Uterus (tissue), 2 donors: ENCODE data around the gene PM20D1.

Experiments used
- POLR2A ChIP-seq, 2 donors: fragments of 450-650 bp; IDR thresholded peaks; one replicate each; pipeline ENCODE4 v1.6.1; 2016; ENCODE audit warnings: antibody characterized with exemption in 2 of 2, mild to moderate bottlenecking in 1 of 2, moderate library complexity in 1 of 2
- TF ChIP-seq, protein P1 (sequence below), 4 experiments: fragments of 200-600 bp in 2 of 4; fragments of 450-650 bp in 2 of 4; sonication (generic) in 2 of 4; IDR thresholded peaks; one replicate each; pipeline ENCODE4 v1.5.1; 2016 to 2019; ENCODE audit warnings: antibody characterized with exemption in 4 of 4, mild to moderate bottlenecking in 2 of 4, moderate library complexity in 1 of 4

DNA sequence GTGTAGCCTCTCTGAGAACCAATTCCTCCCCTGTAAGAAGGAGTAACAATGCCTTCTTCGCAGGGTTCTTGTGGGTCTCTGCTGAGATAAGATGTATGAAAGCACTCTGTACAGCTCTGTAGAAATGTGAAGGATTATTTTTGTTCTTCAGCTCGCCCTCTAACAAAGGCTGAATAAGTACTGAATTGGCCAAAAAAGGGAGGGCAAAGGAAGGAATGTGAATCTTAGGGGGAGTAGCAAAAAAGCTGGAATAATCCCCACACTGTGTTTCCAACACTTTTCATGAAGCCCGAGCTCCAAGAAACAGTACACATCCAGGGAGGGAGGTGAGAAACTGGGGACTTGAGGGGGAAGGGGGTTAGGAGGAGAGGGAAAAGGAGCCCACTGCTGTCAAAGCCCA, 22.9 kb downstream of the PM20D1 start:
- TF ChIP-seq, protein P1, sequence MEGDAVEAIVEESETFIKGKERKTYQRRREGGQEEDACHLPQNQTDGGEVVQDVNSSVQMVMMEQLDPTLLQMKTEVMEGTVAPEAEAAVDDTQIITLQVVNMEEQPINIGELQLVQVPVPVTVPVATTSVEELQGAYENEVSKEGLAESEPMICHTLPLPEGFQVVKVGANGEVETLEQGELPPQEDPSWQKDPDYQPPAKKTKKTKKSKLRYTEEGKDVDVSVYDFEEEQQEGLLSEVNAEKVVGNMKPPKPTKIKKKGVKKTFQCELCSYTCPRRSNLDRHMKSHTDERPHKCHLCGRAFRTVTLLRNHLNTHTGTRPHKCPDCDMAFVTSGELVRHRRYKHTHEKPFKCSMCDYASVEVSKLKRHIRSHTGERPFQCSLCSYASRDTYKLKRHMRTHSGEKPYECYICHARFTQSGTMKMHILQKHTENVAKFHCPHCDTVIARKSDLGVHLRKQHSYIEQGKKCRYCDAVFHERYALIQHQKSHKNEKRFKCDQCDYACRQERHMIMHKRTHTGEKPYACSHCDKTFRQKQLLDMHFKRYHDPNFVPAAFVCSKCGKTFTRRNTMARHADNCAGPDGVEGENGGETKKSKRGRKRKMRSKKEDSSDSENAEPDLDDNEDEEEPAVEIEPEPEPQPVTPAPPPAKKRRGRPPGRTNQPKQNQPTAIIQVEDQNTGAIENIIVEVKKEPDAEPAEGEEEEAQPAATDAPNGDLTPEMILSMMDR (IDR thresholded peaks at IDR 0.05): no peak
- no peak for TF ChIP-seq POLR2A (IDR thresholded peaks at IDR 0.05)
